GM12878 (cell line): ENCODE results near the gene SDS. TPM values are rescaled to one million over a fixed set of nuclear protein-coding genes. Genes with fewer than 3 reads are reported as not detected.

Experiments
- ATAC-seq: fragments of 200-7000 bp; cut with Tn5 transposase; 3 replicates; pipeline ENCODE4 v1.9.1; 2020; ENCODE audit warnings: mild to moderate bottlenecking, moderate library complexity
- BruUV-seq: library from RNA; stranded (reverse); fragments of 400-500 nt; replicated peaks from 2 replicates; lab custom pipeline; 2021; lab: Mats Ljungman, UMichigan
- CTCF ChIA-PET: fragments of 300-600 bp; sonication (Branson Sonifier 250); formaldehyde crosslinking; extraction: SDS; loops from one replicate; lab custom pipeline; 2021; ENCODE audit warnings: inconsistent platforms; lab: Yijun Ruan, JAX
- POLR2A ChIA-PET: fragments of 350-600 bp; formaldehyde crosslinking; extraction: SDS; loops from one replicate; lab custom pipeline; 2021; ENCODE audit warnings: inconsistent platforms; lab: Charles Lee
- RAD21 ChIA-PET: fragments of 300-600 bp; sonication (Branson Sonifier 250); formaldehyde crosslinking; loops from one replicate; lab custom pipeline; 2023; ENCODE audit warnings: antibody characterized with exemption; ENCODE audit not compliant: unreplicated experiment; lab: Charles Lee
- SMC1A ChIA-PET: fragments of 300-600 bp; sonication (Branson Sonifier 250); formaldehyde crosslinking; loops from one replicate; lab custom pipeline; 2023; ENCODE audit not compliant: unreplicated experiment, uncharacterized antibody; lab: Charles Lee
- DNase-seq: peaks from one replicate; pipeline ENCODE4 v3.0.0-alpha.2; 2011; ENCODE audit warnings: low read depth, low spot score
- FAIRE-seq: peaks from 3 replicates; lab custom pipeline; 2011; peaks lifted over from hg19 to GRCh38; lab: Jason Lieb, UNC
- H2AFZ ChIP-seq: 2 replicates; pipeline ENCODE4 v1.6.0; 2011; ENCODE audit warnings: low read depth, low read length, control low read depth; ENCODE audit not compliant: control insufficient read depth
- H3K27ac ChIP-seq: 2 replicates; pipeline ENCODE4 v1.5.1; 2011; ENCODE audit warnings: control low read depth; ENCODE audit not compliant: control insufficient read depth, insufficient read depth
- H3K27me3 ChIP-seq, 2 experiments: replicated peaks in 1 of 2; 2 replicates each; pipeline versions ENCODE4 v1.6.0 to v1.6.1; 2011; ENCODE audit warnings: low read length in 1 of 2; ENCODE audit not compliant: control insufficient read depth in 2 of 2, insufficient read depth in 2 of 2
- H3K36me3 ChIP-seq, 2 experiments: 2 replicates each; pipeline ENCODE4 v1.5.1; 2011; ENCODE audit warnings: low read length in 1 of 2; ENCODE audit not compliant: control insufficient read depth in 2 of 2, insufficient read depth in 2 of 2
- H3K4me1 ChIP-seq: 2 replicates; pipeline ENCODE4 v1.6.1; 2011; ENCODE audit warnings: mild to moderate bottlenecking, low read length, moderate library complexity, mixed read lengths; ENCODE audit not compliant: control insufficient read depth, insufficient read depth
- H3K4me2 ChIP-seq: 2 replicates; pipeline ENCODE4 v1.6.0; 2011; ENCODE audit warnings: control low read depth; ENCODE audit not compliant: control insufficient read depth, insufficient read depth
- H3K4me3 ChIP-seq: fragments of 200-600 bp; sonication (generic); 2 replicates; pipeline ENCODE4 v1.5.1; 2016
- H3K79me2 ChIP-seq: 2 replicates; pipeline ENCODE4 v1.6.0; 2011; ENCODE audit warnings: low read length; ENCODE audit not compliant: control insufficient read depth, insufficient read depth
- H3K9ac ChIP-seq: 2 replicates; pipeline ENCODE4 v1.8.0; 2011; ENCODE audit warnings: low read length, control low read depth, mixed read lengths; ENCODE audit not compliant: control insufficient read depth, insufficient read depth
- H3K9me3 ChIP-seq: replicated peaks from 3 replicates; pipeline ENCODE4 v1.5.1; 2011; ENCODE audit warnings: mild to moderate bottlenecking, low read length; ENCODE audit not compliant: control insufficient read depth, insufficient read depth
- H4K20me1 ChIP-seq: 2 replicates; pipeline ENCODE4 v1.6.0; 2011; ENCODE audit not compliant: control insufficient read depth, insufficient read depth
- GABPA ChIP-seq: IDR thresholded peaks from 2 replicates; pipeline ENCODE4 v1.6.1; 2014; ENCODE audit warnings: antibody characterized with exemption, low read depth, mild to moderate bottlenecking, inconsistent platforms
- WGBS: methylation state at CpG from one replicate; pipeline ENCODE4 v1.1.6; 2016; ENCODE audit warnings: low lambda C conversion rate; ENCODE audit not compliant: insufficient replicate concordance, insufficient coverage; ENCODE audit errors: missing lambda C conversion rate; 5-methylcytosine and 5-hydroxymethylcytosine counted together
- in situ Hi-C: fragments of 300-500 bp; cut with MboI; formaldehyde crosslinking; loops from 9 replicates; pipeline ENCODE4 v1.14.3; 2018; ENCODE audit warnings: mixed read lengths
- intact Hi-C: fragments of 100-400 bp; cut with micrococcal nuclease; formaldehyde crosslinking; loops from one replicate; pipeline ENCODE4 v1.14.2; 2022; ENCODE audit not compliant: unreplicated experiment
- polyA plus RNA-seq, 11 experiments: library from polyadenylated mRNA; depleted of rRNA in 4 of 11; unstranded in 6 of 11; stranded (reverse) in 5 of 11; fragments of >200 nt; fragmentation: Nextera tagmentation in 4 of 11; fragmentation: Illumina TruSeq in 1 of 11; extraction: Ambion mirVana in 4 of 11; extraction: Trizol in 1 of 11; gene quantifications; 1 replicate in 1 of 11; 2 replicates in 10 of 11; pipeline versions ENCODE4 v1.2.1 to v1.2.3, GENCODE V29; 2011 to 2016; ENCODE audit warnings: inconsistent platforms in 2 of 11, missing spikeins in 2 of 11, low read depth in 1 of 11
- total RNA-seq, 4 experiments: library from RNA; depleted of rRNA in 3 of 4; stranded (reverse); fragments of >200 nt in 3 of 4; fragmentation: Illumina TruSeq in 1 of 4; extraction: Trizol in 1 of 4; gene quantifications; 2 replicates each; pipeline versions ENCODE4 v1.2.1 to v1.2.3, GENCODE V29; 2013 to 2021
- TF ChIP-seq, protein P1 (sequence below): IDR thresholded peaks from 2 replicates; pipeline ENCODE4 v1.6.1; 2012; ENCODE audit warnings: mild to moderate bottlenecking, low read depth, low read length
- TF ChIP-seq, protein P2 (sequence below): fragments of 450-650 bp; IDR thresholded peaks from 2 replicates; pipeline ENCODE4 v1.6.1; 2017; ENCODE audit warnings: mild to moderate bottlenecking, moderate library complexity

SDS gene
- total and polyA plus RNA-seq, 10 of the 15 experiments (the other 5 are each of a cell fraction or from before 2014, with no cell fraction given), result 0.18 TPM; not detected in 9

DNA sequence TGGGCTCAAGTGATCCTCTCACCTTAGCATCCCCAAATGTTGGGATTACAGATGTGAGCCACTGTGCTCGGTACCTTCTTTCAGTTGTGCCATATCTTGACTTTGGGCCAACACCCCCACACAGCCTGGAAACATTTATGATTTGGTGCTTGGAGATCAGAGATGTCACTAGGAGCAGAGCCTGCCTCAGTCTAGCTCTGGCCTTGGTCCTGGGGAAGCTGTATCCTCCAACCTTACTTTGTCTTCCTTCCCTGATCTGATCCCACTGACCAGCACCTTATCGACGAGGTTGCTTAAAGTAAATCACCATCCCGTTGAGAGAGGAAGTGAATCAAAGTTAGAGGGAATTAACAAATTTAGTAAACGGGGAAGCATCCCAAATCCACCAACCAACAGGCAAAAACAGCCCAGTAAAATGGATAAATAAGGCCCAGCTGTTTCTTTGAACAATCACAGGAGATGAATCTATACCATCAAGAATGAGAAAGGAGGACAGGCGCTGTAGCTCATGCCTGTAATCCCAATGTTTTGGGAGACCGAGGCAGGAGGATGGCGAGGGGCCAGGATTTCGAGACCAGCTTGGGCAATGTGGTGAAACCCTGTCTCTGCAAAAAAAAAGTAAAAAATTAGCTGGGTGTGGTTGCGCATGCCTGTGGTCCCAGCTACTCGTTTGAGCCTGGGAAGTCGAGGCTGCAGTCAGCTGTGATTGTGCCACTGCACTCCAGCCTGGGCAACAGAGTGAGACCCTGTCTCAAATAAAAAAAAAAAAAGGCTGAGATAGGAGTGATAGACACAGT lies 41.9 kb downstream of the SDS start:
- Histone ChIP-seq H3K79me2 (peaks cover 7% of the 10 kb centered on the region; the same call in 1 of the 2 replicates), H3K4me1 (0 out of 2 replicates have a peak, but pooled peaks cover 4% of the 10 kb centered on the region), H4K20me1 (no peaks in the 10 kb centered on the region), H2AFZ (no peak overlapping the region), H3K27ac (no peak overlapping the region), H3K4me2 (no peak overlapping the region)
- SMC1A ChIA-PET, result interaction anchor here (1.6 kb wide), 1 partner anchor 38 kb away, joined by 3 read pairs; no protein-coding TSS in a partner anchor
- FAIRE-seq, result no peak
- no peak for ATAC-seq
- TF ChIP-seq, protein P1, sequence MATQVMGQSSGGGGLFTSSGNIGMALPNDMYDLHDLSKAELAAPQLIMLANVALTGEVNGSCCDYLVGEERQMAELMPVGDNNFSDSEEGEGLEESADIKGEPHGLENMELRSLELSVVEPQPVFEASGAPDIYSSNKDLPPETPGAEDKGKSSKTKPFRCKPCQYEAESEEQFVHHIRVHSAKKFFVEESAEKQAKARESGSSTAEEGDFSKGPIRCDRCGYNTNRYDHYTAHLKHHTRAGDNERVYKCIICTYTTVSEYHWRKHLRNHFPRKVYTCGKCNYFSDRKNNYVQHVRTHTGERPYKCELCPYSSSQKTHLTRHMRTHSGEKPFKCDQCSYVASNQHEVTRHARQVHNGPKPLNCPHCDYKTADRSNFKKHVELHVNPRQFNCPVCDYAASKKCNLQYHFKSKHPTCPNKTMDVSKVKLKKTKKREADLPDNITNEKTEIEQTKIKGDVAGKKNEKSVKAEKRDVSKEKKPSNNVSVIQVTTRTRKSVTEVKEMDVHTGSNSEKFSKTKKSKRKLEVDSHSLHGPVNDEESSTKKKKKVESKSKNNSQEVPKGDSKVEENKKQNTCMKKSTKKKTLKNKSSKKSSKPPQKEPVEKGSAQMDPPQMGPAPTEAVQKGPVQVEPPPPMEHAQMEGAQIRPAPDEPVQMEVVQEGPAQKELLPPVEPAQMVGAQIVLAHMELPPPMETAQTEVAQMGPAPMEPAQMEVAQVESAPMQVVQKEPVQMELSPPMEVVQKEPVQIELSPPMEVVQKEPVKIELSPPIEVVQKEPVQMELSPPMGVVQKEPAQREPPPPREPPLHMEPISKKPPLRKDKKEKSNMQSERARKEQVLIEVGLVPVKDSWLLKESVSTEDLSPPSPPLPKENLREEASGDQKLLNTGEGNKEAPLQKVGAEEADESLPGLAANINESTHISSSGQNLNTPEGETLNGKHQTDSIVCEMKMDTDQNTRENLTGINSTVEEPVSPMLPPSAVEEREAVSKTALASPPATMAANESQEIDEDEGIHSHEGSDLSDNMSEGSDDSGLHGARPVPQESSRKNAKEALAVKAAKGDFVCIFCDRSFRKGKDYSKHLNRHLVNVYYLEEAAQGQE, result peak; percentile 29; the same call in 1 of the 2 replicates
- TF ChIP-seq, protein P2, sequence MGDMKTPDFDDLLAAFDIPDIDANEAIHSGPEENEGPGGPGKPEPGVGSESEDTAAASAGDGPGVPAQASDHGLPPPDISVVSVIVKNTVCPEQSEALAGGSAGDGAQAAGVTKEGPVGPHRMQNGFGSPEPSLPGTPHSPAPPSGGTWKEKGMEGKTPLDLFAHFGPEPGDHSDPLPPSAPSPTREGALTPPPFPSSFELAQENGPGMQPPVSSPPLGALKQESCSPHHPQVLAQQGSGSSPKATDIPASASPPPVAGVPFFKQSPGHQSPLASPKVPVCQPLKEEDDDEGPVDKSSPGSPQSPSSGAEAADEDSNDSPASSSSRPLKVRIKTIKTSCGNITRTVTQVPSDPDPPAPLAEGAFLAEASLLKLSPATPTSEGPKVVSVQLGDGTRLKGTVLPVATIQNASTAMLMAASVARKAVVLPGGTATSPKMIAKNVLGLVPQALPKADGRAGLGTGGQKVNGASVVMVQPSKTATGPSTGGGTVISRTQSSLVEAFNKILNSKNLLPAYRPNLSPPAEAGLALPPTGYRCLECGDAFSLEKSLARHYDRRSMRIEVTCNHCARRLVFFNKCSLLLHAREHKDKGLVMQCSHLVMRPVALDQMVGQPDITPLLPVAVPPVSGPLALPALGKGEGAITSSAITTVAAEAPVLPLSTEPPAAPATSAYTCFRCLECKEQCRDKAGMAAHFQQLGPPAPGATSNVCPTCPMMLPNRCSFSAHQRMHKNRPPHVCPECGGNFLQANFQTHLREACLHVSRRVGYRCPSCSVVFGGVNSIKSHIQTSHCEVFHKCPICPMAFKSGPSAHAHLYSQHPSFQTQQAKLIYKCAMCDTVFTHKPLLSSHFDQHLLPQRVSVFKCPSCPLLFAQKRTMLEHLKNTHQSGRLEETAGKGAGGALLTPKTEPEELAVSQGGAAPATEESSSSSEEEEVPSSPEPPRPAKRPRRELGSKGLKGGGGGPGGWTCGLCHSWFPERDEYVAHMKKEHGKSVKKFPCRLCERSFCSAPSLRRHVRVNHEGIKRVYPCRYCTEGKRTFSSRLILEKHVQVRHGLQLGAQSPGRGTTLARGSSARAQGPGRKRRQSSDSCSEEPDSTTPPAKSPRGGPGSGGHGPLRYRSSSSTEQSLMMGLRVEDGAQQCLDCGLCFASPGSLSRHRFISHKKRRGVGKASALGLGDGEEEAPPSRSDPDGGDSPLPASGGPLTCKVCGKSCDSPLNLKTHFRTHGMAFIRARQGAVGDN, result no peak
- no peak for TF ChIP-seq GABPA
- TF ChIP-seq, all 136 proteins: peak for 1
- BruUV-seq, result no TSS peak
- ChIA-PET POLR2A (interaction anchor here (0.6 to 0.7 kb wide), 2 partner anchors 11 to 1055 kb away, joined by 3 to 4 read pairs; no protein-coding TSS in a partner anchor), CTCF (interaction anchor here (1.4 to 2.0 kb wide), 2 partner anchors 50 to 64 kb away, joined by 3 to 6 read pairs; no protein-coding TSS in a partner anchor), RAD21 (interaction anchor here (0.7 to 1.5 kb wide), 3 partner anchors 64 to 175 kb away, joined by 3 to 4 read pairs (median 3); no protein-coding TSS in a partner anchor)
- Histone ChIP-seq H3K9ac (no peak overlapping the region), H3K36me3 (no peaks in the 10 kb centered on the region), H3K27me3 (no peaks in the 10 kb centered on the region), H3K4me3 (no peak overlapping the region), H3K9me3 (no peaks in the 10 kb centered on the region)
- DNase-seq, result no peak
- WGBS, result 86% methylated on average over 12 of the region's 12 CpGs
- intact Hi-C loops (no loop called here), in situ Hi-C loops (no loop called here)
